Cardiac muscle cell (in vitro differentiated cells and primary cell): Measurements from ENCODE around the gene MRPL40. TPM values are rescaled to one million over a fixed set of nuclear protein-coding genes. Genes with fewer than 3 reads are reported as not detected.

ENCODE experiments used
- DNase-seq, 2 donors: peaks; one replicate each; pipeline versions ENCODE4 v3.0.0 to v3.0.0-alpha.2; 2010 to 2017; ENCODE audit warnings: low read depth in 1 of 2, low spot score in 1 of 2
- H3K27ac ChIP-seq: fragments of 200-600 bp; sonication (generic); 2 replicates; pipeline ENCODE4 v1.5.1; 2016
- H3K27me3 ChIP-seq: fragments of 200-600 bp; sonication (generic); 2 replicates; pipeline ENCODE4 v1.6.0; 2016; ENCODE audit warnings: control low read depth
- H3K36me3 ChIP-seq: fragments of 200-600 bp; sonication (generic); 2 replicates; pipeline ENCODE4 v1.5.1; 2016; ENCODE audit warnings: control low read depth
- H3K4me1 ChIP-seq: fragments of 200-600 bp; sonication (generic); 2 replicates; pipeline ENCODE4 v1.8.1; 2017; ENCODE audit warnings: low read depth, mild to moderate bottlenecking, mixed run types
- H3K4me3 ChIP-seq: fragments of 200-600 bp; sonication (generic); 2 replicates; pipeline ENCODE4 v1.5.1; 2016; ENCODE audit warnings: mild to moderate bottlenecking
- H3K9me3 ChIP-seq: fragments of 200-600 bp; sonication (generic); 2 replicates; pipeline ENCODE4 v1.5.1; 2017; ENCODE audit warnings: low read depth, mild to moderate bottlenecking, control low read depth
- polyA plus RNA-seq: library from polyadenylated mRNA; unstranded; fragments of >200 nt; fragmentation: Nextera tagmentation; extraction: Ambion mirVana; gene quantifications from 2 replicates; pipeline ENCODE4 v1.2.1, GENCODE V29; 2016
- total RNA-seq: library from RNA; depleted of rRNA; stranded (reverse); fragments of >200 nt; gene quantifications from 2 replicates; pipeline ENCODE4 v1.2.3, GENCODE V29; 2016
- TF ChIP-seq, protein P1 (sequence below): IDR thresholded peaks from 2 replicates; pipeline ENCODE4 v1.5.1; 2012; ENCODE audit warnings: low read depth, mild to moderate bottlenecking, low read length

Gene MRPL40
- total and polyA plus RNA-seq, 2 experiments from 2014 or later = 38.7 to 91.3 TPM

DNA sequence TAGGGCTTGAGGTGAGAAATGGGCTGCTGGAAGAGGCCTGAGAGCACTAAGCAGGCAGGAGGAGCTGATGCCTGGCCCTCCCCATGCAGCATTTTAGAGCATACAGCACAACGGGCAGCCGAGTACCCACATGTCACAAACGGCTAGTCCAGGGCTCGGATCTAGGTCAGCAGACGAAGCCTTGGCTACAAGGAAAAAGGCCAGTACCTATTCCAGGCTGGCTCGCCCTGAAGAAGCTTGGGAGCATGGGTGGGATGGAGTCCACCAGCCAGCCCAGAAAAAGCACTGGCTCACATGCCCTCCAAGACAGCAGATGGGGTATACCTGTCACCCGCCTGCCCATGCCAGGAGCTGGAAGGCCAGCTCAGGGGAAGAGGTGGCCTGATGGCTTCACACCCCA is 37.1 kb downstream of the MRPL40 start:
- TF ChIP-seq, protein P1, sequence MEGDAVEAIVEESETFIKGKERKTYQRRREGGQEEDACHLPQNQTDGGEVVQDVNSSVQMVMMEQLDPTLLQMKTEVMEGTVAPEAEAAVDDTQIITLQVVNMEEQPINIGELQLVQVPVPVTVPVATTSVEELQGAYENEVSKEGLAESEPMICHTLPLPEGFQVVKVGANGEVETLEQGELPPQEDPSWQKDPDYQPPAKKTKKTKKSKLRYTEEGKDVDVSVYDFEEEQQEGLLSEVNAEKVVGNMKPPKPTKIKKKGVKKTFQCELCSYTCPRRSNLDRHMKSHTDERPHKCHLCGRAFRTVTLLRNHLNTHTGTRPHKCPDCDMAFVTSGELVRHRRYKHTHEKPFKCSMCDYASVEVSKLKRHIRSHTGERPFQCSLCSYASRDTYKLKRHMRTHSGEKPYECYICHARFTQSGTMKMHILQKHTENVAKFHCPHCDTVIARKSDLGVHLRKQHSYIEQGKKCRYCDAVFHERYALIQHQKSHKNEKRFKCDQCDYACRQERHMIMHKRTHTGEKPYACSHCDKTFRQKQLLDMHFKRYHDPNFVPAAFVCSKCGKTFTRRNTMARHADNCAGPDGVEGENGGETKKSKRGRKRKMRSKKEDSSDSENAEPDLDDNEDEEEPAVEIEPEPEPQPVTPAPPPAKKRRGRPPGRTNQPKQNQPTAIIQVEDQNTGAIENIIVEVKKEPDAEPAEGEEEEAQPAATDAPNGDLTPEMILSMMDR = no peak
- Histone ChIP-seq H3K27ac (no peak overlapping the region), H3K4me1 (no peaks in the 10 kb centered on the region), H3K27me3 (no peaks in the 10 kb centered on the region), H3K9me3 (no peaks in the 10 kb centered on the region), H3K36me3 (peaks cover 57% of the 10 kb centered on the region), H3K4me3 (no peak overlapping the region)
- no peak for DNase-seq

- DNase-seq = no peak
- Histone ChIP-seq H3K27ac (no peak overlapping the region), H3K36me3 (peaks cover 55% of the 10 kb centered on the region), H3K4me3 (no peak overlapping the region), H3K4me1 (no peaks in the 10 kb centered on the region), H3K9me3 (no peaks in the 10 kb centered on the region), H3K27me3 (no peaks in the 10 kb centered on the region)
- TF ChIP-seq, protein P1 = no peak
Observed at GRCh38 chr22:19470010-19470409, 37.7 kb downstream of the MRPL40 start.

- peaks cover 41% of the 10 kb centered on the region for H3K36me3 ChIP-seq
- DNase-seq = no peak
- no peaks in the 10 kb centered on the region for H3K27me3 ChIP-seq
- no peaks in the 10 kb centered on the region for H3K9me3 ChIP-seq
- no peaks in the 10 kb centered on the region for H3K4me1 ChIP-seq
- H3K4me3 ChIP-seq = no peak overlapping the region
- TF ChIP-seq, protein P1 = no peak
- no peak overlapping the region for H3K27ac ChIP-seq
Observed at GRCh38 chr22:19471572-19471971, 39.2 kb downstream of the MRPL40 start.

DNA sequence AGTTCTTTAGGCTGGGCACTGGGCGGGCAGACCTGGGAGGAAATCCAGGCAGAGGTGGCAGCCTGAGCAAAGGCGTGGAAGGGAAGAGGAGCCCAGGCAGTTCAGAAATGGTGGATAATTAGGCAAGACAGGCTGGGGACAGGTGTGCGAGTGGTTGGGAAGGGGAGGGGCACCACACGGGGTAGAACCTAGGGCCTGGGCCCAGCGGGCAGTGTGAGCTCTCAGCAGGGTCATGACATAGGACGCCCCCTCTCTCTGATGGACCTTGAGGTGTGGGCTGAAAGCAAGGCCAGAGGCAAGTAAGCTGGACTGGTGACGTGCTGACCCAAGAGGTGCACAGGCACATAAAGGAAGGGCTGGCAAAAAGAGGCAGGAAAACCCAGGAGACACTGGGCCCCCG is 39.9 kb downstream of the MRPL40 start:
- no peak for DNase-seq
- H3K36me3 ChIP-seq = peaks cover 34% of the 10 kb centered on the region
- no peak overlapping the region for H3K27ac ChIP-seq
- H3K27me3 ChIP-seq = no peaks in the 10 kb centered on the region
- no peak overlapping the region for H3K4me3 ChIP-seq
- H3K9me3 ChIP-seq = no peaks in the 10 kb centered on the region
- no peaks in the 10 kb centered on the region for H3K4me1 ChIP-seq
- TF ChIP-seq, protein P1 = no peak

DNA sequence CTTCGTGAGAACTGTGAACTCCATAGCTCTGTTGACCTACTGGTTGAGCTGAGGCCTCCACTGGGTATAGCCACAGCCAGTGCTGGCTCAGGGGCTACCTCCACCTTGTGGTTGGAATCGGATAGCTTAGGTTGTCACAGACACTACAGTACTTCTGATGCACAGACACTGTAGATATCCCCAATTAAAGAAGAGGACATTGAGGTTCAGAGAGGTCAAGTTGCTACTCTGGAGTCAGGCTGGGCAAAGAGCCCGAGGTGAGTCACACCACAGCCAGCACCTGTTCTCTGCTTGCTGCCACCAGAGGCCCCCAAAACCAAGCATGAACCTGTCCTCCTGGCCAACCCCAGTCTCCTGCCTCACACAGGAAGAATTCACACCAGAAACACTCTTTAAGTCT is 41.2 kb downstream of the MRPL40 start:
- Histone ChIP-seq H3K27me3 (no peaks in the 10 kb centered on the region), H3K4me1 (peaks cover 5% of the 10 kb centered on the region), H3K4me3 (no peak overlapping the region), H3K27ac (no peak overlapping the region), H3K9me3 (no peaks in the 10 kb centered on the region), H3K36me3 (peaks cover 27% of the 10 kb centered on the region)
- TF ChIP-seq, protein P1 = no peak
- no peak for DNase-seq

DNA sequence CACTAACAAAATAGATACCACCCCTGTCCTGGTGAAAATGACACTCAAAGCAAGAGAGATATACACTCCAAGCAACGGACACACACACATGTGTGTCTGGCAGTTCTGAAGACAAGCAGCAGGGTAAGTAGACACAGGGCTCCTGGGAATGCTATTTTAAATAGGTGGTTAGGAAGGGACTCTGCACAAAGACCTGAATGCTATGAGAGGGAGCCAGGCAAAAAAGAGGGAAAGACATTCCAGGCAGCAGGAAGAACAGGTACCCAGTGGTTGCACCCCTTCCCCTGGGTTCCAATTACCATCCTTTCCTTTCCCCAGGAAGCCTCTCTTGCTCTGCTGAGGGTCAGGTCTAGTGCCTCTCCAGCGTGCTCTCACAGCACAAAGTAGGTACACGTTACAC is 43.7 kb downstream of the MRPL40 start:
- TF ChIP-seq, protein P1 = no peak
- H3K27ac ChIP-seq = no peak overlapping the region
- no peak overlapping the region for H3K4me3 ChIP-seq
- H3K9me3 ChIP-seq = no peaks in the 10 kb centered on the region
- H3K4me1 ChIP-seq = peaks cover 5% of the 10 kb centered on the region
- no peak for DNase-seq
- no peaks in the 10 kb centered on the region for H3K27me3 ChIP-seq
- H3K36me3 ChIP-seq = peaks cover 9% of the 10 kb centered on the region
